ENCODE results near the gene MOK.

GRCh38 chr14:102239231-102239630 is 65.7 kb downstream of the MOK start:
- TF ChIP-seq EZH2 (IDR thresholded peaks at IDR 0.05; ENCODE audit: low read length, missing control alignments) (no peak), CTCF (conservative IDR thresholded peaks at IDR 0.05 in 1 of 2, IDR thresholded peaks at IDR 0.05 in 1 of 2; ENCODE audit: low read depth in 1 of 2, low read length in 2 of 2) (no peak)
